GM23338 (cell line): ENCODE data around the gene FRMD4A. TPM values are rescaled to one million over a fixed set of nuclear protein-coding genes. Genes with fewer than 3 reads are reported as not detected.

Experiments
- ATAC-seq: fragments of 200-7000 bp; cut with Tn5 transposase; 3 replicates; pipeline ENCODE4 v1.9.1; 2020
- DNase-seq: peaks from one replicate; pipeline ENCODE4 v3.0.0-alpha.2; 2015; ENCODE audit warnings: low spot score
- H2AFZ ChIP-seq: fragments of 200-600 bp; sonication (generic); 2 replicates; pipeline ENCODE4 v1.8.0; 2016; ENCODE audit warnings: antibody characterized with exemption, mild to moderate bottlenecking, moderate library complexity
- H3F3A ChIP-seq: fragments of 200-600 bp; sonication (generic); replicated peaks from 2 replicates; pipeline ENCODE4 v1.8.0; 2017; ENCODE audit warnings: antibody characterized with exemption, mixed run types, low read depth
- H3K27ac ChIP-seq: fragments of 200-600 bp; sonication (generic); 2 replicates; pipeline ENCODE4 v1.6.1; 2016; ENCODE audit warnings: low read depth
- H3K27me3 ChIP-seq: fragments of 200-600 bp; sonication (generic); 2 replicates; pipeline ENCODE4 v1.8.0; 2016; ENCODE audit warnings: mild to moderate bottlenecking, mixed run types, moderate library complexity; ENCODE audit not compliant: insufficient read depth
- H3K36me3 ChIP-seq: fragments of 200-600 bp; sonication (generic); 2 replicates; pipeline ENCODE4 v1.8.0; 2016; ENCODE audit warnings: mild to moderate bottlenecking; ENCODE audit not compliant: insufficient read depth
- H3K4me1 ChIP-seq: fragments of 200-600 bp; sonication (generic); 2 replicates; pipeline ENCODE4 v1.8.0; 2016; ENCODE audit warnings: mild to moderate bottlenecking, moderate library complexity; ENCODE audit not compliant: insufficient read depth
- H3K4me2 ChIP-seq: fragments of 200-600 bp; sonication (generic); 2 replicates; pipeline ENCODE4 v1.7.1; 2017; ENCODE audit warnings: mixed run types
- H3K4me3 ChIP-seq: fragments of 200-600 bp; sonication (generic); 2 replicates; pipeline ENCODE4 v1.6.1; 2016; ENCODE audit warnings: mixed run types
- H3K79me2 ChIP-seq: fragments of 200-600 bp; sonication (generic); replicated peaks from 2 replicates; pipeline ENCODE4 v1.8.0; 2017; ENCODE audit warnings: mild to moderate bottlenecking; ENCODE audit not compliant: insufficient read depth
- H3K9me2 ChIP-seq: fragments of 200-600 bp; sonication (generic); 2 replicates; pipeline ENCODE4 v1.8.0; 2017; ENCODE audit not compliant: insufficient read depth
- H4K20me1 ChIP-seq: fragments of 200-600 bp; sonication (generic); replicated peaks from 2 replicates; pipeline ENCODE4 v1.8.0; 2017; ENCODE audit warnings: mild to moderate bottlenecking; ENCODE audit not compliant: insufficient read depth
- H3K27ac Mint-ChIP-seq: 2 replicates; pipeline ENCODE4 v1.8.0; 2020; ENCODE audit warnings: inconsistent platforms, mild to moderate bottlenecking, moderate library complexity, mixed read lengths
- H3K27me3 Mint-ChIP-seq: 3 replicates; pipeline ENCODE4 v1.8.0; 2022; ENCODE audit warnings: low read depth, mild to moderate bottlenecking, moderate library complexity, mixed read lengths, inconsistent platforms; ENCODE audit not compliant: insufficient read depth, poor library complexity
- H3K36me3 Mint-ChIP-seq: 3 replicates; pipeline ENCODE4 v1.8.0; 2021; ENCODE audit warnings: low read depth, mild to moderate bottlenecking, inconsistent platforms, moderate library complexity, mixed read lengths
- H3K4me1 Mint-ChIP-seq: 3 replicates; pipeline ENCODE4 v1.8.0; 2020; ENCODE audit warnings: mild to moderate bottlenecking, inconsistent platforms, mixed read lengths
- H3K4me3 Mint-ChIP-seq: 3 replicates; pipeline ENCODE4 v1.8.0; 2021; ENCODE audit warnings: moderate library complexity, mild to moderate bottlenecking, inconsistent platforms, mixed read lengths
- H3K9me3 Mint-ChIP-seq: 3 replicates; pipeline ENCODE4 v1.8.0; 2020; ENCODE audit warnings: moderate library complexity, mild to moderate bottlenecking, inconsistent platforms, mixed read lengths
- CREB1 ChIP-seq: fragments of 250-450 bp; sonication (Bioruptor Pico); IDR thresholded peaks from 2 replicates; pipeline ENCODE4 v1.5.0; 2020; ENCODE audit warnings: low read depth, mild to moderate bottlenecking, moderate library complexity
- CTCF ChIP-seq, 2 experiments: fragments of 200-600 bp in 1 of 2; sonication (generic) in 1 of 2; conservative IDR thresholded peaks; 2 replicates each; pipeline versions ENCODE4 v1.5.1 to v1.6.1; 2016 to 2017; ENCODE audit warnings: antibody characterized with exemption in 2 of 2, low read depth in 2 of 2, mild to moderate bottlenecking in 2 of 2, moderate library complexity in 1 of 2
- ETS1 ChIP-seq: IDR thresholded peaks from 2 replicates; pipeline ENCODE4 v1.6.1; 2016; ENCODE audit warnings: antibody characterized with exemption
- EZH2 ChIP-seq: fragments of 200-600 bp; sonication (generic); IDR thresholded peaks from one replicate; pipeline ENCODE4 v1.8.0; 2017; ENCODE audit warnings: antibody characterized with exemption, mild to moderate bottlenecking, low read depth; ENCODE audit not compliant: unreplicated experiment
- EZH2phosphoT487 ChIP-seq: fragments of 200-600 bp; sonication (generic); IDR thresholded peaks from one replicate; pipeline ENCODE4 v1.8.1; 2018; ENCODE audit warnings: antibody characterized with exemption; ENCODE audit not compliant: unreplicated experiment
- JUNB ChIP-seq: IDR thresholded peaks from one replicate; pipeline ENCODE4 v1.6.1; 2016; ENCODE audit warnings: antibody characterized with exemption; ENCODE audit not compliant: unreplicated experiment
- NANOG ChIP-seq: IDR thresholded peaks from 2 replicates; pipeline ENCODE4 v1.6.1; 2016; ENCODE audit warnings: antibody characterized with exemption, borderline replicate concordance
- POLR2AphosphoS5 ChIP-seq: IDR thresholded peaks from 2 replicates; pipeline ENCODE4 v1.6.1; 2016; ENCODE audit warnings: antibody characterized with exemption, low read depth
- REST ChIP-seq: IDR thresholded peaks from one replicate; pipeline ENCODE4 v1.6.1; 2018; ENCODE audit warnings: antibody characterized with exemption; ENCODE audit not compliant: unreplicated experiment
- STAT1 ChIP-seq: IDR thresholded peaks from one replicate; pipeline ENCODE4 v1.6.1; 2016; ENCODE audit warnings: antibody characterized with exemption; ENCODE audit not compliant: unreplicated experiment
- ZNF114 ChIP-seq: fragments of 250-450 bp; sonication (Bioruptor Pico); IDR thresholded peaks from 2 replicates; pipeline ENCODE4 v1.5.0; 2020; ENCODE audit warnings: mild to moderate bottlenecking, moderate library complexity
- ZNF331 ChIP-seq: fragments of 250-450 bp; sonication (Bioruptor Pico); IDR thresholded peaks from 2 replicates; pipeline ENCODE4 v1.5.0; 2020; ENCODE audit warnings: low read depth, mild to moderate bottlenecking, moderate library complexity
- ZNF462 ChIP-seq: fragments of 250-450 bp; sonication (Bioruptor Pico); IDR thresholded peaks from 2 replicates; pipeline ENCODE4 v1.5.0; 2020; ENCODE audit warnings: mild to moderate bottlenecking, moderate library complexity
- polyA plus RNA-seq: library from polyadenylated mRNA; unstranded; fragments of >200 nt; fragmentation: Nextera tagmentation; extraction: Ambion mirVana; gene quantifications from 2 replicates; pipeline ENCODE4 v1.2.1, GENCODE V29; 2016
- total RNA-seq: library from RNA; depleted of rRNA; stranded (reverse); fragments of >200 nt; shearing (Covaris generic); gene quantifications from 2 replicates; pipeline ENCODE4 v1.2.3, GENCODE V29; 2014

FRMD4A gene
- total and polyA plus RNA-seq, 2 experiments from 2014 or later, result 14.0 to 20.1 TPM

- Mint-ChIP-seq H3K4me1 (peaks cover 25% of the 10 kb centered on the region), H3K9me3 (no peaks in the 10 kb centered on the region; the same call in 2 of the 3 replicates), H3K27me3 (peaks cover 3% of the 10 kb centered on the region), H3K27ac (no peak overlapping the region), H3K36me3 (peaks cover 3% of the 10 kb centered on the region; the same call in 2 of the 3 replicates), H3K4me3 (no peak overlapping the region)
- ATAC-seq (no peak), DNase-seq (no peak)
- Histone ChIP-seq H3K27ac (no peak overlapping the region), H2AFZ (no peak overlapping the region), H3K9me2 (0 out of 2 replicates have a peak, but pooled peaks cover 3% of the 10 kb centered on the region), H3K4me2 (no peak overlapping the region), H3K4me3 (no peak overlapping the region), H3F3A (no peaks in the 10 kb centered on the region), H4K20me1 (no peaks in the 10 kb centered on the region), H3K27me3 (no peaks in the 10 kb centered on the region), H3K36me3 (no peaks in the 10 kb centered on the region), H3K79me2 (no peaks in the 10 kb centered on the region), H3K4me1 (peaks cover 4% of the 10 kb centered on the region)
- TF ChIP-seq ZNF114 (no peak), JUNB (no peak), POLR2AphosphoS5 (no peak), STAT1 (no peak), REST (no peak), CREB1 (no peak), EZH2phosphoT487 (no peak), ZNF331 (CRISPR knock-in tag) (no peak), ZNF462 (CRISPR knock-in tag) (no peak), NANOG (no peak), EZH2 (no peak), ETS1 (no peak), CTCF (conservative IDR thresholded peaks at IDR 0.05; ENCODE audit: low read depth in 2 of 2) (no peak)
These were observed 614.3 kb downstream of the FRMD4A start for GRCh38 chr10:13716081-13717071.
